ENCODE measurements around the gene PIKFYVE.
A peak's percentile ranks its signal among the peaks of the same experiment; 100 is the strongest.

The PIKFYVE gene

GRCh38 chr2:208294482-208295024, 28.5 kb downstream of the PIKFYVE start (continued):
- TF ChIP-seq TSHZ1 (tag by site-specific recombination; IDR thresholded peaks at IDR 0.05; ENCODE audit: borderline replicate concordance) (no peak), ZBTB49 (tag by site-specific recombination; IDR thresholded peaks at IDR 0.05; ENCODE audit: low read depth) (no peak), AEBP2 (tag by site-specific recombination; IDR thresholded peaks at IDR 0.05; ENCODE audit: borderline replicate concordance) (no peak), ZNF391 (tag by site-specific recombination; IDR thresholded peaks at IDR 0.05; ENCODE audit: borderline replicate concordance, low read depth) (no peak)

- H3K9me3 ChIP-seq (ENCODE audit: control insufficient read depth, insufficient read depth, low read depth, low read length) = no peaks in the 10 kb centered on the region
- ChIA-PET POLR2A (no interaction called here), CTCF (no interaction called here)
- no peak overlapping the region for H3K27ac ChIP-seq (ENCODE audit: extremely low read depth, low read depth, low read length)
- peaks cover 46 to 61% of the 10 kb centered on the region in 2 experiments for H3K36me3 ChIP-seq (ENCODE audit: control insufficient read depth in 2 of 2, insufficient read depth in 1 of 2, low read length in 2 of 2)
- TF ChIP-seq ZNF768 (tag by site-specific recombination; IDR thresholded peaks at IDR 0.05) = no peak
- no peak for TF ChIP-seq PRDM6 (tag by site-specific recombination; IDR thresholded peaks at IDR 0.05)
- TF ChIP-seq ZNF274 (IDR thresholded peaks at IDR 0.05; ENCODE audit: low read length) = no peak
- TF ChIP-seq ZNF274 (tag by site-specific recombination; IDR thresholded peaks at IDR 0.05; ENCODE audit: borderline replicate concordance) = no peak
- TF ChIP-seq ZNF664 (tag by site-specific recombination; IDR thresholded peaks at IDR 0.05) = no peak
- no peak for TF ChIP-seq ZNF214 (tag by site-specific recombination; IDR thresholded peaks at IDR 0.05; ENCODE audit: borderline replicate concordance)
- no peak overlapping the region for H3K4me3 ChIP-seq (ENCODE audit: low read depth, low read length)
- H3K4me1 ChIP-seq (ENCODE audit: control insufficient read depth, insufficient read depth, low read length) = no peaks in the 10 kb centered on the region
Observed at GRCh38 chr2:208295834-208296233, 29.8 kb downstream of the PIKFYVE start.

DNA sequence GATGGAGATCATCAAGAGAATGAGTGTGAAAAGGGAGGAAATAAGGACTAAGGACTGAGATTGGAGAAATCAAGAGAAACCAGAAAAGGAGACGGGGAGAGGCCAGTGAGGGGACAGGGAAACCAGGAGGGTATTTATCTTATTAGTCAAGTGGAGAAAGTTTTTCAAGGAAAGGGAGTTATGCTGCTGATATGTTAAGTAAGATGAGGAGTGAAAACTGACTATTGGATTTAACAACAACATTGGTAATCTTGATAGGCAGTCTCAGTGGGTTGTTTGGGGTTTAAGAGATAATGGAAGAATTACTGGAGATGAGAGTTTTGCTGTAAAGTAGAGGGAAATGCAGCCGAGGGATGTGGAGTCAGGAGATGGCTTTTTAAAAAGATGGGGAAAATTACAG, 30.6 kb downstream of the PIKFYVE start:
- TF ChIP-seq PRDM1 (tag by site-specific recombination; IDR thresholded peaks at IDR 0.05) (peak; percentile 62), ZNF791 (tag by site-specific recombination; IDR thresholded peaks at IDR 0.05) (no peak)
- H3K4me3 ChIP-seq (ENCODE audit: low read depth, low read length) = no peak overlapping the region
- no peaks in the 10 kb centered on the region for H3K4me1 ChIP-seq (ENCODE audit: control insufficient read depth, insufficient read depth, low read length)
- CTCF ChIA-PET = no interaction called here
- H3K27ac ChIP-seq (ENCODE audit: extremely low read depth, low read depth, low read length) = no peak overlapping the region
- peaks cover 54 to 64% of the 10 kb centered on the region in 2 experiments for H3K36me3 ChIP-seq (ENCODE audit: control insufficient read depth in 2 of 2, insufficient read depth in 1 of 2, low read length in 2 of 2)
- H3K9me3 ChIP-seq (ENCODE audit: control insufficient read depth, insufficient read depth, low read depth, low read length) = no peaks in the 10 kb centered on the region
- POLR2A ChIA-PET = no interaction called here
